GM23248 (cell line): ENCODE results near the gene MIOX.

Source experiments
- EZH2 ChIP-seq: fragments of 200-600 bp; sonication (generic); IDR thresholded peaks from 2 replicates; pipeline ENCODE4 v1.6.1; 2018; ENCODE audit warnings: antibody characterized with exemption, mild to moderate bottlenecking; ENCODE audit not compliant: insufficient read depth, poor library complexity, severe bottlenecking
- EZH2phosphoT487 ChIP-seq: fragments of 200-600 bp; sonication (generic); IDR thresholded peaks from 2 replicates; pipeline ENCODE4 v1.6.1; 2018; ENCODE audit warnings: antibody characterized with exemption, moderate library complexity, mild to moderate bottlenecking, low read depth; ENCODE audit not compliant: insufficient read depth

DNA sequence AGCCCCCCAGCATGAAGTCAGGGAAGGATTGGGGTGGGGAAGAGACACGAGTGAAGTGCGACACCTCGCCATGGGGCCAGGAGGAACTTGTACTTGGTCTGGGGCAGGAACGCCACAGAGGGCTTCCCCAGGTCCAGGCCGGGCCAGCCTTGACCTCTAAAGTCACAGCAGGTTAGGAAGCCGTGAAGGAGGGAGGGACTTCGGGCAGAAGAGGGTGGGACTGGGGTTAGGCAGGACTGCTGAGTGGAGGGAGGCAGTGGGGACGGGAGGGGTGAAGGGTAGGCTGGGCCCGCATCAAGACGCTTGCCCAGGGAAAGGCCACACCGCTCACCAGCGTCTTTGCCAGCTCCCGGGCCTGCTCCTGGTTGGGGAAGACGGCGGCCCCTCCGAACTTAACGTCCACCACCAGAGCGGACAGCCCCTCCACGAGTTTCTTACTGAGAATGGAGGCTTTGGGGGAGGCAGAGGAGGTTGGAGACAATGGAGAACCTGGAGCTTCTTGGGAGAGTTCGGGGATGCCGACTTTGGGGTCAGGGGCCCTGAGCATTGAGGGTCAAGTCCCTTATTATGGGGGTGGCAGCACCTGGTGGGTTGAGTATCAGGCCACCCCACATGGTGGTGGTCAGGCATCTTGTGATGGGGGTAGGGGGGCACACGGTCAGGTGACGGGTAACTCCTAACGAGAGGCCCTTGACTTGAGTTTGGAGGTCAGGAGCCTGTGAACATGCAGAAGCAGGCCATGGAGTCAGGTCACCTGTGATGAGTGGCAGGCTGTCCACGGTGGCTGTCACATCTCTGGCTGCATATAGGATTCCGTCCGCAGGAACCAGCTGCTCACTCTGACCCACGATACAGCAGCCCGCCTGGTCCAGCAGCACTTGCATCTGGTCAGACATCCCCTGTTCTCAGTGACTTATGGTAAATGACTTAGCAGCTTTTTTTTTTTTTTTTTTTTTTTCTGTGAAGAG is 40.5 kb downstream of the MIOX start:
- no peak for TF ChIP-seq EZH2phosphoT487
- TF ChIP-seq EZH2: no peak
